Measurements from ENCODE around the gene ARID1B.

ARID1B gene

DNA sequence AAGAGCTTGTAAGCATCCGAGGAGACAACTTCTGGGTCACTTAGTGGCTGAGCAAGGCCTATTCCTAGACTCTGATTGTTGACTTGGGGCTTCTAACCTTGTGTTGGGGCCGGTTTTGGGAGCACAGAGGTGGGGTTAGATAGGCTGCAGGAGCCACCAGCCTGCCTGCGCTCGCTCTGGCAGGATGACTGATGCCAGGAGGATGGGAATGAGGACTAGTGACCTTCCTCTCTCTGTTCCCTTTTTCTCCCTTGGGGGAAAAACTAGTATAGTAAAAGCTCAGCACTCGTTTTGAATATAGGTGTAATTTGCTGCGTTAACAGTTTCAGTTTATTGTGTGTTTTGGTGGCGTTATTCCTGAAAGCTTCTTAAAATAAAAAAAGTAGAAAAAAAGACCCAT lies 141.5 kb downstream of the ARID1B start:
- H3K27ac Mint-ChIP-seq: no peak overlapping the region
- no peak overlapping the region for H3K4me3 Mint-ChIP-seq
- H3K9me3 Mint-ChIP-seq: no peaks in the 10 kb centered on the region

GRCh38 chr6:156919370-156919769 lies 142.2 kb downstream of the ARID1B start:
- ATAC-seq (no peak), DNase-seq (ENCODE audit: low spot score in 2 of 2) (no peak)
- H3K4me1 Mint-ChIP-seq: peaks cover 35% of the 10 kb centered on the region
- no peaks in the 10 kb centered on the region for H3K36me3 Mint-ChIP-seq
- H3K27ac Mint-ChIP-seq: no peak overlapping the region
- no peak overlapping the region for H3K4me3 Mint-ChIP-seq
- no peaks in the 10 kb centered on the region for H3K9me3 Mint-ChIP-seq

More for the DNA sequence above, 141.5 kb downstream of the ARID1B start:
- H3K36me3 Mint-ChIP-seq: peaks cover 2% of the 10 kb centered on the region
- ATAC-seq: no peak
- DNase-seq (ENCODE audit: low spot score in 2 of 2): no peak
- H3K4me1 Mint-ChIP-seq: peaks cover 43% of the 10 kb centered on the region

DNA sequence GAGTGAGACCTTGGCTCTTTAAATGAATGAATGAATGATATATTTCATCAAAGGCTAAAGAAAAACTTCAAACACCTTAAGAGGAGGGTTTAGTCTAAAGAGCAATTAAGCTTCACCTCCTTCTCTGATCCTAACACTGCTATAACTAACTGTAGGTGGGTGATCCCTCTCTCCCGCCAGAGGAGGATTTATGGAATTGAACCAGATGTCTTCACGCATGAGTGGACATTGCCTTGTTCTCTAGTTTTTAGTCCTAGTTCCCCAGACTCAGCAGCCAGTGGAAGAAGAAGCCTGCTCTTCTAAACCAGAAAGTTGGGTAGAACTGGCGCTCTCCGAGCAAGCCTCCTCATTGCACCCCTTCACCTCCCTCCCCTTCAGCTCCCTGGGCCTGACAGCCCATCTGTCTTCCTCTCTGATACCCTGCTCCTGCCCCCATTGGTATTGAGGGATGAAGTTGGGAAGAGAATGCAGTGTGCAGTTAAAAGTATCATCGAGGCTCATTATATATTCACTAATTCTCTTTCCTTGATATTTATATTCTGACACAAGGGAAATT lies 142.7 kb downstream of the ARID1B start:
- no peak overlapping the region for H3K4me3 Mint-ChIP-seq
- no peaks in the 10 kb centered on the region for H3K36me3 Mint-ChIP-seq
- DNase-seq (ENCODE audit: low spot score in 2 of 2) (no peak), ATAC-seq (no peak)
- peak overlapping the region; percentile 56 for H3K27ac Mint-ChIP-seq
- H3K9me3 Mint-ChIP-seq: no peaks in the 10 kb centered on the region
- H3K4me1 Mint-ChIP-seq: peaks cover 32% of the 10 kb centered on the region

DNA sequence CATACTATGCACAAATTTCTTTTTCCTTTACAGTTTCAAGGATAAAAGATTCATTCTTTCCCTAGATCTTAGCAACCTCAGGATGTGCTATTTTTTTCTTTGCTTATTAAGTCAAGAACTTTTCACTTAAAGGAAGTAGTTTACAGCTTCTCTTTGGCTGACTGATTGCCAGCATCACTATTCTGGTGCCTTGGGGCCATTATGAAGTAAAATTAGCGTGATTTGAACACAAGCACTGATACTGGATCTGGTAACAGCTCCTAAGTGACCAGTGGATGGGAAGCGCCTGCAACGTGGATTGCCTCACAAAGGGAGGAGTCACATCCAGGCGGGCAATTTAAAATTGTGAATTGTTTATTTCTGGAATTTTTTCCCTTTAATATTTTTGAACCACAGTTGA lies 147.1 kb downstream of the ARID1B start:
- ATAC-seq (no peak), DNase-seq (ENCODE audit: low spot score in 2 of 2) (no peak)
- Mint-ChIP-seq H3K27ac (no peak overlapping the region), H3K4me3 (no peak overlapping the region), H3K36me3 (peaks cover 6% of the 10 kb centered on the region), H3K9me3 (no peaks in the 10 kb centered on the region), H3K4me1 (peaks cover 43% of the 10 kb centered on the region)

DNA sequence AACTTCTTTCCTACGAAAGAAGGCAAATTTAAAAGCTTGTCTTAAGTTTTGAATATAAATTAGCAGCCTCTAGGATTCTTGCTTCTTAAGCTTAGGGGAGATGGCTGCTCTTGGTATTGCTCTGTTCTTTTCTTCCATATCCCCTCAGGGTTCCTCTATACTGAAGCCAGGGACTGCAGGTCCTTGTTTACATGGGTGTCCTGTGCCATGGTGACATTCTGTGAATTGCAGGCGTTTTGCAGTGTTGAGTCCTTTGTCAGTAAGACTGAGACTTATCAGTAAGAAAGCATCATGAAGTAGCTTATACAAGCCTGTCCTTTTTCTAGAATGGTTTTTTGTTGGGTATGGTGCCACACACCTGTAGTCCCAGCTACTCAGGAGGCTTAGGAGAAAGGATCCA lies 147.8 kb downstream of the ARID1B start:
- ATAC-seq: no peak
- DNase-seq (ENCODE audit: low spot score in 2 of 2): no peak
- H3K4me1 Mint-ChIP-seq: peaks cover 51% of the 10 kb centered on the region
- no peaks in the 10 kb centered on the region for H3K9me3 Mint-ChIP-seq
- no peak overlapping the region for H3K27ac Mint-ChIP-seq
- H3K4me3 Mint-ChIP-seq: no peak overlapping the region
- H3K36me3 Mint-ChIP-seq: peaks cover 6% of the 10 kb centered on the region

GRCh38 chr6:156925718-156926607 lies 148.8 kb downstream of the ARID1B start:
- Mint-ChIP-seq H3K4me3 (no peak overlapping the region), H3K9me3 (no peaks in the 10 kb centered on the region), H3K4me1 (peaks cover 50% of the 10 kb centered on the region), H3K27ac (no peak overlapping the region), H3K36me3 (peaks cover 6% of the 10 kb centered on the region)
- ATAC-seq: no peak
- DNase-seq (ENCODE audit: low spot score in 2 of 2): no peak

DNA sequence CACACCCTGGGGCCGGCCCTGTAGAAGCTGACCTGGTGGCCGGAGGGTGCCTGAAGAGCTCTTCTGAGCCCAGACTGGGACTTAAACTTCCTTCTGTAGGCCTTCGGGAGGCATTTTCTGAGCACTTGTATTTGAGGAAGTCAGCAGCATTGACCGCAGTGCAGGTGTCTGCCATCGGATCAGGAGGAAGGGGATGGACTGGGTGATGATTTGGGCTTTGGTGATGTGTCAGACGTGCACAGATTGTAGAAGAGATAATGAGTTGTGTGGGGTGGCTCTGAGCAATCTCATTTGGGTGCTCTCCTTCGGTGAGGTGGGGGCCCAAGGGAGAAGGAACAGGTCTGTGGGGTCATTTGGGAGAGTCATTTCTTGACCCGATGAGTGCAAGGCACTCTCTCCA lies 150.9 kb downstream of the ARID1B start:
- no peak for DNase-seq (ENCODE audit: low spot score in 2 of 2)
- peak overlapping the region; percentile 70 for H3K27ac Mint-ChIP-seq
- ATAC-seq: peak; percentile 27
- peak overlapping the region; percentile 7 for H3K4me3 Mint-ChIP-seq
- peaks cover 49% of the 10 kb centered on the region for H3K4me1 Mint-ChIP-seq
- no peaks in the 10 kb centered on the region for H3K9me3 Mint-ChIP-seq
- peaks cover 6% of the 10 kb centered on the region for H3K36me3 Mint-ChIP-seq

- Mint-ChIP-seq H3K4me3 (no peak overlapping the region), H3K27ac (no peak overlapping the region), H3K36me3 (peaks cover 6% of the 10 kb centered on the region), H3K4me1 (peaks cover 54% of the 10 kb centered on the region), H3K9me3 (no peaks in the 10 kb centered on the region)
- DNase-seq (ENCODE audit: low spot score in 2 of 2): no peak
- ATAC-seq: peak; percentile 55
Observed at GRCh38 chr6:156928972-156929371, 151.8 kb downstream of the ARID1B start.

DNA sequence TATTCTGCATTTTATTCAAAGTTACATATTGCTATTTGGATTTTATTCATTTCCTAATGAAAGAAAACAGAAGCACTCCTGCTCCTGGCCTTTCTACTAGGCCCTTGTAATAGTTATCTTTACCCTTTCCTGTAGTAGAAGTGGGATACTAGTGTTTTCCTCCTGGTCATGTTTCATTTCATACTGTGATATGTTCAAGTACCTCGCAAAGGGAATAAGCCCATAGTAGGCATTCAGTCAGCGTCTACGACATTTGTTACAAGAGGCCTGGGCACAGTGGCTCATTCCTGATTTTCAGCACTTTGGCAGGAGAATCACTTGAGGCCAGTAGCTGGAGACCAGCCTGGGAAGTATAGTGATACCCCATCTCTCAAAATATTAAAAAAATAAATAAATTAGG lies 154.1 kb downstream of the ARID1B start:
- H3K27ac Mint-ChIP-seq: no peak overlapping the region
- no peak for DNase-seq (ENCODE audit: low spot score in 2 of 2)
- no peak for ATAC-seq
- peaks cover 46% of the 10 kb centered on the region for H3K4me1 Mint-ChIP-seq
- H3K9me3 Mint-ChIP-seq: no peaks in the 10 kb centered on the region
- H3K36me3 Mint-ChIP-seq: peaks cover 18% of the 10 kb centered on the region
- no peak overlapping the region for H3K4me3 Mint-ChIP-seq

- Mint-ChIP-seq H3K4me1 (peaks cover 48% of the 10 kb centered on the region), H3K4me3 (no peak overlapping the region), H3K27ac (peak overlapping the region; percentile 30), H3K36me3 (peaks cover 18% of the 10 kb centered on the region), H3K9me3 (no peaks in the 10 kb centered on the region)
- DNase-seq (ENCODE audit: low spot score in 2 of 2) (no peak), ATAC-seq (no peak)
Observed at GRCh38 chr6:156933201-156934068, 156.3 kb downstream of the ARID1B start.

- no peak for ATAC-seq
Observed at GRCh38 chr6:156934069-156934460, 156.9 kb downstream of the ARID1B start.

GRCh38 chr6:156935000-156935399 lies 157.8 kb downstream of the ARID1B start:
- H3K4me3 Mint-ChIP-seq: no peak overlapping the region
- no peaks in the 10 kb centered on the region for H3K9me3 Mint-ChIP-seq
- peaks cover 18% of the 10 kb centered on the region for H3K36me3 Mint-ChIP-seq
- DNase-seq (ENCODE audit: low spot score in 2 of 2): no peak
- no peak overlapping the region for H3K27ac Mint-ChIP-seq
- ATAC-seq: no peak
- H3K4me1 Mint-ChIP-seq: peaks cover 40% of the 10 kb centered on the region

More at GRCh38 chr6:156934069-156934460, 156.9 kb downstream of the ARID1B start:
- Mint-ChIP-seq H3K27ac (no peak overlapping the region), H3K4me1 (peaks cover 47% of the 10 kb centered on the region), H3K36me3 (peaks cover 18% of the 10 kb centered on the region), H3K4me3 (no peak overlapping the region), H3K9me3 (no peaks in the 10 kb centered on the region)
- no peak for DNase-seq (ENCODE audit: low spot score in 2 of 2)

DNA sequence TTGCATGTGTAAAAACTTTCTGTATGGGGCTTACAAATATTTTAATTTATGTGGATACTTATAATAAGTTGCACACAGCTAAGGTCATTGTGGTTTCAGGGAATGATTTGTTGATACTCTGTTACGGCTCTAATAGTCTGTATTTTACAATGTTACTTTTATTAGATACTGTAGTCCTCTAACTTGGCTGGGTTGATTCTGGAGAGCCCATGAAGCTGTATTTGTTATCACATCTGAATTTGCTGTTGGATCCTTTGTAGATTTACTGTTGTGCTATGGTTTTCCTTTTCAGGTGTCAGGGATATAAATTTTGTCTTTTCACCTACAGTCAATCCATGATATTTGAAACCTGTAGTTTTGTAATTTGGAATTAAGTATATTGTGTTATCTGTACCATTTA lies 161.0 kb downstream of the ARID1B start:
- DNase-seq (ENCODE audit: low spot score in 2 of 2): no peak
- Mint-ChIP-seq H3K9me3 (no peaks in the 10 kb centered on the region), H3K4me3 (no peak overlapping the region), H3K36me3 (peaks cover 18% of the 10 kb centered on the region), H3K27ac (no peak overlapping the region), H3K4me1 (peaks cover 54% of the 10 kb centered on the region)
- no peak for ATAC-seq

- Mint-ChIP-seq H3K27ac (no peak overlapping the region), H3K9me3 (no peaks in the 10 kb centered on the region), H3K4me1 (peaks cover 57% of the 10 kb centered on the region), H3K4me3 (no peak overlapping the region), H3K36me3 (peaks cover 16% of the 10 kb centered on the region)
- DNase-seq (ENCODE audit: low spot score in 2 of 2) (no peak), ATAC-seq (no peak)
Observed at GRCh38 chr6:156940221-156940620, 163.0 kb downstream of the ARID1B start.

DNA sequence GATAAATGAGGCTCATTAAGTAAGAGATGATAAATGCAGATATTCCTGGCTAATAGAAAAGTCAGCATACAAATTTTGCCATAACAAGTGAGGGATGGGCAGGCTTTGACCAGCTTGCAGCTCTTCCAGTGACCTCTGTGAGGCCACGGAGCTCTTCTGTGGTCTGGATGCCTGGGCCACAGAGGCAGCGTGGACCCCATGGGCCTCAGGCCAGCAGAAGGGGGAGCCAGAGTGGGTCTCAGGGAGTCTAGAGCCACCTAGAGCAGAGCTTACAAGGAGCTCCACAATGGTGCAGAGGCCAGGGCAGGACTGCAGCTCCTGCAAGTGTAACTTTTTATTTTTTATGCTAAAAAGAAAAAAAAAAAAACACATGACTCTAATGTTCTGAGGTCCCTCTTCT lies 165.1 kb downstream of the ARID1B start:
- no peaks in the 10 kb centered on the region for H3K9me3 Mint-ChIP-seq
- peaks cover 68% of the 10 kb centered on the region for H3K4me1 Mint-ChIP-seq
- DNase-seq (ENCODE audit: low spot score in 2 of 2) (no peak), ATAC-seq (no peak)
- no peak overlapping the region for H3K27ac Mint-ChIP-seq
- no peak overlapping the region for H3K4me3 Mint-ChIP-seq
- H3K36me3 Mint-ChIP-seq: no peaks in the 10 kb centered on the region

Data from stimulated activated effector memory CD8-positive, alpha-beta T cell treated with anti-CD3 and anti-CD28 coated beads, Interleukin-12 subunit alpha, Interleukin-12 subunit beta, amount 100 ng/mL, for 72 hours (primary cell).